ENCODE data around the gene PLXNA4.

DNA sequence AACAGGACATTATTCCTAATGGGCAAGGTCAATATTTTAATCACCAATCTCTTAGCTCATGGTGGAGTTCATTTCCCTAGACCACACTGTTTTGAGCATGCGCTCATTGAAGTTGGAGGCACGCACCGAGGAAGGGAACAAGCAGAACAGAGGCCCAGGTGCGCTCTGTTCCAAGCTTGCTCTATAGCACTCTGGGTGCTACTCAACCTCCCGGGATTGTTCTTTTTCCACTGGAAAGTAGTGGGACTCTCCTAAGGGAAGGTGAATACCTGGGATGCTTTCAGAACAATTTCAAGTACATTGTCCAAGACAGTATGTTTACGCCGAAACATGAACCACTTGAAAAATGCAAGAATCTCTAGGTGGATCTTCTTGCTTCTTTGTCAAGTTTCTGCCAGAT lies 16.2 kb downstream of the PLXNA4 start:
- TF ChIP-seq POLR2AphosphoS5 (IDR thresholded peaks at IDR 0.05; ENCODE audit: low read depth, low read length): no peak
- no peak for TF ChIP-seq POLR2A (IDR thresholded peaks at IDR 0.05; ENCODE audit: low read depth, low read length)
- no peak for TF ChIP-seq SPI1 (IDR thresholded peaks at IDR 0.05; ENCODE audit: low read depth, low read length)
- no peak for TF ChIP-seq TAF1 (IDR thresholded peaks at IDR 0.05; ENCODE audit: low read depth, low read length)
- TF ChIP-seq PAX5 (IDR thresholded peaks at IDR 0.05; ENCODE audit: insufficient read depth, low read length, severe bottlenecking): no peak
